AG09319 (cell line): ENCODE measurements around the gene RECQL5.

Experiments
- DNase-seq: peaks from one replicate; pipeline ENCODE4 v3.0.0-alpha.2; 2010; ENCODE audit warnings: low read depth; ENCODE audit errors: extremely low read depth
- TF ChIP-seq, protein P1 (sequence below): IDR thresholded peaks from 2 replicates; pipeline ENCODE4 v1.5.1; 2011; ENCODE audit warnings: low read depth, mild to moderate bottlenecking, inconsistent platforms, low read length, moderate library complexity

Gene RECQL5

DNA sequence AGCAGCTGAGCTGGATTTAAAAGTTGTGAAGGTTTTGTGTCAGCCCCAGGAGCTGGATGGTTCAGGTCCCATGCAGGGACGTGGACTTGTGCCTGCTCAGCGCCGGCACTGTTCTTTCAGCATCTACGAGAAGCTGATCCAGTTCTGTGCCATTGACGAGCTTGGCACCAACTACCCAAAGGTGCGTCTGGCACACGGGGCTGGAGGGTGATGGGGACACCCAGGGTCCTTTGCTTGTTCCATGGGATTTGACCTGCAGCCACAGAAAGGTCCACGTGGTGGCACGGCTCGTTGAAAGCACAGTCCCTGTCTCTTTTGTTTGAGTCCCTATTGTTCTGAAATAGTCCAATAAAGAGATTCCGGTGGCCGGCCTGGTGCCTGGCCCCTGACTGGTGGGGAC is 36.2 kb upstream of the RECQL5 start:
- DNase-seq: no peak
- TF ChIP-seq, protein P1, sequence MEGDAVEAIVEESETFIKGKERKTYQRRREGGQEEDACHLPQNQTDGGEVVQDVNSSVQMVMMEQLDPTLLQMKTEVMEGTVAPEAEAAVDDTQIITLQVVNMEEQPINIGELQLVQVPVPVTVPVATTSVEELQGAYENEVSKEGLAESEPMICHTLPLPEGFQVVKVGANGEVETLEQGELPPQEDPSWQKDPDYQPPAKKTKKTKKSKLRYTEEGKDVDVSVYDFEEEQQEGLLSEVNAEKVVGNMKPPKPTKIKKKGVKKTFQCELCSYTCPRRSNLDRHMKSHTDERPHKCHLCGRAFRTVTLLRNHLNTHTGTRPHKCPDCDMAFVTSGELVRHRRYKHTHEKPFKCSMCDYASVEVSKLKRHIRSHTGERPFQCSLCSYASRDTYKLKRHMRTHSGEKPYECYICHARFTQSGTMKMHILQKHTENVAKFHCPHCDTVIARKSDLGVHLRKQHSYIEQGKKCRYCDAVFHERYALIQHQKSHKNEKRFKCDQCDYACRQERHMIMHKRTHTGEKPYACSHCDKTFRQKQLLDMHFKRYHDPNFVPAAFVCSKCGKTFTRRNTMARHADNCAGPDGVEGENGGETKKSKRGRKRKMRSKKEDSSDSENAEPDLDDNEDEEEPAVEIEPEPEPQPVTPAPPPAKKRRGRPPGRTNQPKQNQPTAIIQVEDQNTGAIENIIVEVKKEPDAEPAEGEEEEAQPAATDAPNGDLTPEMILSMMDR: no peak

DNA sequence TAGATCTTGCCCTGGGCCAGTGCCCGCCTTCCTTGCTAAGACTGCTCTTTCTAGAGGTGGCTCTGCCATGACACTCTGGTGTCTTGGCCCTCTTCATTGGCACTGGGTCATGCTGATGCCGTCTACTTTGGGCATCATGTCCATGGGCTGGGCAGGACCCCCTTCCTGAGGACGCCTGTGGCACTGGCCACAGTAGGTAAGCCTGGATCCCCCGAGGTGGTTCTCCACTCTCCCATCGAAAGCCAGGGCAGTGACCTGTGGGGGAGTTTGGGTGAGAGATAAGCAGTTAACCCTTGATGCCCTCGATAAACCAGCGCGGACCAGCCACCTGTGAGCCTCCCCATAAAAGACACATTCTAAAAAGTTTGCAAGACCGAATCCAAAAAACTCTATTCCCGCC is 34.3 kb upstream of the RECQL5 start:
- DNase-seq: no peak
- TF ChIP-seq, protein P1: no peak

DNA sequence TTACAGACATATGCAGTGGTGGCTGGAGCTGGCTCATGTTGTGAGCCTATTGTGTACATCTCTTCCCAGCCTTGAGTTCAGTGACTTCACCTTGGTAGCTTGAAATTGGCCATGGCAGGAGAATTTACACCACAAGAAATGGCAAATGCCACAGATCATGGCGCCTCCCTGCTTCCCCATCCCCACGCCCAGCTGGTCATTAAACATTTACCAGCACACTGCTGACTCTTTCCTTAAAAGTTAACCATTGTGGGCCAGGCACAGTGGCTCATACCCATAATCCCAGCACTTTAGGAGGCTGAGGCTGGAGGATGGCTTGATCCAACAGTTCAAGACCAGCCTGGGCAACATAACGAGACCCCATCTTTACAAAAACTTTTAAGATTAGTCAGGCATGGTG is 31.7 kb upstream of the RECQL5 start:
- no peak for DNase-seq
- TF ChIP-seq, protein P1: no peak

DNA sequence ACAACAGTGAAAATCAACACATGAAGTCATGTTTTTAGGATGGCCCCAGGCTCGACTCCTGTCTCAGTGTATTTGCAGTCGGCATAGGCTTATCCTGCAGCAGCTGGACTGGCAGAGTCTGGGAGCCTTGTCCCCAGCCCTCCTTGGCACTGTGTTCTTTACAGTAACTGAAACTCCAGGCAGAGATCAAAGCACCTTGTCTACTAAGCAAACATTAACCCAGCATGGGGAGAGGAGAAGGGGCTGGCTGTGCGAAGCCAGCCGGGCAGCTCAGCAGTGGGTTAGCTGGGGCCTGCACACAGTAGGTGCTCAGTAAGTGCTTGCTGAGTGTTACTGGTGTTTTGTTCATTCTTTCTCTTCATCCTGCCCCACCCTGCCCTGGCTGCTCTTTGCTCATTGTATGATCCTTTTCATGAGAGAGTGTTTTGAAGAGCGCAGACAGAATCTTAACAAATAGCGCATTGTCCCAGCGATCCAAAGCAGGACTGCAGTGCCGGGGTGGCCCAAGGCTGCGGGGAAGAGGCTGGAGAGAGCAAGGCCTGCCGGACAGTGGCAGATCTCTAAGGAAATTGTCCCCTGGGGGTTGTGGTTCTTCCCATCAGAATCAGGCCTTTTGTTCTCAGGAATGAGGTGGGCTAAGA is 30.8 kb upstream of the RECQL5 start:
- TF ChIP-seq, protein P1: no peak
- DNase-seq: no peak

DNA sequence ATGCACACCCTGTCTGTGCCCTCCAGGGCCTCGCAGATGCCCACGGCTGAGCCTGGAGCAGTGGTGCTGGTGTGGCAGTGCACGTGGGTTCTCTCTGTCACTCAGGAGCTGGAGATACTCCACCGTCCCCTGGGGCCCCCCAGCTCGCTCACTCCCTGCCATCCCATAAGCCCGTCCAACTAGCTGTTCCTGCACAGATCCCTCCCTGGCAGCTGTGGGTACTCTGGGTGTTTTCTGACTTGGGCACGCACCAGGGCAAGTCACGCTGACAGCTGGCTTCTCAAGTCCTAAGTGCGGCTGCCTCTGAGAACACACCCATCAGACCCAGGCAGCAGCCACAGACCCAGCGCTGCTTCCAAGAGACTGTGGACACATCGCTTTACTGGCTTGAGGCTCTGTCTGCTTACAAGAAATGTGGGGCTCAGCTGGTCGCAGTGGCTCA is 28.9 kb upstream of the RECQL5 start:
- no peak for DNase-seq
- TF ChIP-seq, protein P1: no peak

DNA sequence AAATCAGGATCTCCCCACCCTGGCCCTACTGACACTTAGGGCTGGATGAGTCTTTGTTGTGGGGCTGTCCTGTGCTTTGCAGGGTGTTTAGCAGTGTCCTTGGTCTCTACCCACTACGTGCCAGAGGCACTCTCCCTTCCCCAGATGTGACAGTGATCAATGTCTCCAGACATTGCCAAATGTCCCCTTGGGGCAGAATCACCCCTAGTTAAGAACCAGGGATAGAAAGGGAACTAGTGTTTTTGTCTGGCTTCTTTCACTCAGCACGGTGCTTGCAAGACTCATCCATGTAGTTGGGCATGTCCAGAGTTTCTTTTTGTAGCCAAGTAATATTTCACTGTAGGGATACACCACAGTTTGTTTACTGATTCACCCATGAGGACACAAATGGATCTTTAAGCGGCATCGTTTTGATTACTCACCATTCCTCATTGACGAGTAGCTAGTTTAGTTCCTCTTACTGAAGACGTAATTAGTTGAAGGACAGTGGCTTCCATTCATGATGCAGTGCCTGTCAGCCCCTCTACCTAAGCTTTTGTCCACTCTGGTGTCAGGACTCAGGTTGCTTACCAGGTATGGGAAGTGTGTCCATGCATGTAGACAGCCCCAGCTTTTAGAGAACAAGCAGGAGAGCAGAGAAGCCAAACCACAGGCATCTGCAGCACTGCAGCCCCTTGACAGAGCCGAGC is 28.3 kb upstream of the RECQL5 start:
- TF ChIP-seq, protein P1: no peak
- no peak for DNase-seq

DNA sequence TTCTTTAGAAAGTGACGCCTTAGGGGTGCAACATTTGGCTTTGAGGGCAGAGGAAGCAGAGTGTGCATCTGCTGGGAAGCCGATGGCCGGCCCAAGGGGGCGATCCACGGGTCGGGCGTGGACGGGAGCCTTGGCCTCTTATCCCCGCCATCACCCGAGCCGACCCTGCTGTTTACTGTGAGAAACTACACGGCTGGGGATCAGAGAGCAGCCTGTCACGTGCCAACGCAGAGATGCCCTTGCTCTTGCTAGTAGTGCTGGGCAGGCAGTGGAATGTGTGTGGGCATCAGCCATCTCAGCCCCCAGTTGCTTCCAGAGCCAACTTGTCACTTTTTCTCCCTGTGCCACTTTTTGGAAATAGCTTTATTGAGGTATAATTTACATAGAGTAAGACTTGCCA is 27.6 kb upstream of the RECQL5 start:
- no peak for DNase-seq

More for the DNA sequence above, 27.6 kb upstream of the RECQL5 start:
- TF ChIP-seq, protein P1: no peak
